Endothelial cell of umbilical vein (primary cell): Measurements from ENCODE around the gene MRPS27. TPM values are rescaled to one million over a fixed set of nuclear protein-coding genes. Genes with fewer than 3 reads are reported as not detected.

Source experiments
- BruUV-seq: library from RNA; stranded (reverse); fragments of 400-500 nt; replicated peaks from 2 replicates; lab custom pipeline; 2021; lab: Mats Ljungman, UMichigan
- CTCF ChIA-PET: fragments of 300-600, 350-600 bp; sonication (Branson Sonifier 250); formaldehyde crosslinking; loops from one replicate; lab custom pipeline; 2021; ENCODE audit warnings: antibody characterized with exemption, inconsistent platforms; lab: Charles Lee
- POLR2A ChIA-PET: fragments of 300-600, 350-600 bp; sonication (Branson Sonifier 250); formaldehyde crosslinking; loops from one replicate; lab custom pipeline; 2021; ENCODE audit warnings: antibody characterized with exemption, inconsistent platforms; lab: Charles Lee
- DNase-seq: peaks from one replicate; pipeline ENCODE4 v3.0.0-alpha.2; 2011; ENCODE audit warnings: low read depth, low spot score
- FAIRE-seq: peaks from 2 replicates; lab custom pipeline; 2011; peaks lifted over from hg19 to GRCh38; lab: Jason Lieb, UNC
- H2AFZ ChIP-seq: 2 replicates; pipeline ENCODE4 v1.6.0; 2012; ENCODE audit warnings: low read depth, low read length, control low read depth, inconsistent platforms
- H3K27ac ChIP-seq: 2 replicates; pipeline ENCODE4 v1.5.1; 2011; ENCODE audit warnings: low read depth, mild to moderate bottlenecking, control low read depth, low read length, moderate library complexity; ENCODE audit not compliant: insufficient read depth
- H3K27me3 ChIP-seq, 2 experiments: 2 replicates each; pipeline versions ENCODE4 v1.6.0 to v1.6.1; 2011; ENCODE audit warnings: low read length in 2 of 2, mixed read lengths in 1 of 2; ENCODE audit not compliant: control insufficient read depth in 2 of 2, insufficient read depth in 2 of 2
- H3K36me3 ChIP-seq, 2 experiments: 2 replicates in 1 of 2; 3 replicates in 1 of 2; pipeline ENCODE4 v1.5.1; 2011; ENCODE audit warnings: low read length in 2 of 2, mild to moderate bottlenecking in 1 of 2, moderate library complexity in 1 of 2; ENCODE audit not compliant: control insufficient read depth in 2 of 2, insufficient read depth in 2 of 2; ENCODE audit errors: extremely low read depth in 1 of 2
- H3K4me1 ChIP-seq: 3 replicates; pipeline ENCODE4 v1.5.1; 2011; ENCODE audit warnings: mild to moderate bottlenecking, low read length; ENCODE audit not compliant: control insufficient read depth, insufficient read depth; ENCODE audit errors: extremely low read depth
- H3K4me2 ChIP-seq: 2 replicates; pipeline ENCODE4 v1.6.1; 2011; ENCODE audit warnings: low read length, control low read depth, mixed read lengths; ENCODE audit not compliant: insufficient read depth
- H3K4me3 ChIP-seq, 3 experiments: fragments of 200-600 bp in 1 of 3; sonication (generic), shearing (Covaris generic) in 1 of 3; replicated peaks in 1 of 3; 2 replicates each; pipeline ENCODE4 v1.5.1; 2011 to 2016; ENCODE audit warnings: control low read depth in 3 of 3, low read length in 3 of 3, mild to moderate bottlenecking in 2 of 3, inconsistent platforms in 1 of 3, low read depth in 1 of 3, moderate library complexity in 1 of 3; ENCODE audit not compliant: insufficient read depth in 1 of 3
- H3K79me2 ChIP-seq: 2 replicates; pipeline ENCODE4 v1.6.0; 2012; ENCODE audit warnings: low read length, inconsistent platforms; ENCODE audit not compliant: control insufficient read depth, insufficient read depth
- H3K9ac ChIP-seq: replicated peaks from 2 replicates; pipeline ENCODE3; 2011; ENCODE audit warnings: low read length, control low read depth; ENCODE audit not compliant: insufficient read depth; ENCODE audit errors: extremely low read depth
- H3K9me1 ChIP-seq: replicated peaks from 3 replicates; pipeline ENCODE4 v1.6.0; 2011; ENCODE audit warnings: mild to moderate bottlenecking, low read length; ENCODE audit not compliant: control insufficient read depth, insufficient read depth; ENCODE audit errors: extremely low read depth
- H3K9me3 ChIP-seq: replicated peaks from 2 replicates; pipeline ENCODE4 v1.5.1; 2012; ENCODE audit warnings: low read length, inconsistent platforms; ENCODE audit not compliant: control insufficient read depth, insufficient read depth
- H4K20me1 ChIP-seq: replicated peaks from 2 replicates; pipeline ENCODE3; 2011; ENCODE audit warnings: mild to moderate bottlenecking, low read length; ENCODE audit not compliant: control insufficient read depth, insufficient read depth; ENCODE audit errors: extremely low read depth
- CTCF ChIP-seq, 2 donors: IDR thresholded peaks; 1 replicate in 1 of 2; 2 replicates in 1 of 2; pipeline ENCODE4 v1.5.1; 2011; ENCODE audit warnings: low read length in 2 of 2, mild to moderate bottlenecking in 2 of 2, moderate library complexity in 2 of 2, control low read depth in 1 of 2, inconsistent platforms in 1 of 2, low read depth in 1 of 2; ENCODE audit not compliant: insufficient read depth in 1 of 2; ENCODE audit errors: extremely low read depth in 1 of 2
- EZH2 ChIP-seq: IDR thresholded peaks from 2 replicates; pipeline ENCODE4 v1.6.1; 2012; ENCODE audit warnings: borderline replicate concordance, low read depth, mild to moderate bottlenecking, moderate library complexity, low read length, inconsistent platforms; ENCODE audit not compliant: severe bottlenecking
- FOS ChIP-seq: IDR thresholded peaks from 2 replicates; pipeline ENCODE4 v1.6.1; 2011; ENCODE audit warnings: mild to moderate bottlenecking, low read length, moderate library complexity, borderline replicate concordance; ENCODE audit not compliant: insufficient read depth
- GATA2 ChIP-seq: IDR thresholded peaks from 2 replicates; pipeline ENCODE4 v1.7.0; 2011; ENCODE audit warnings: low read depth, mild to moderate bottlenecking, moderate library complexity, mixed read lengths, low read length; ENCODE audit not compliant: insufficient read length, insufficient read depth
- JUN ChIP-seq: IDR thresholded peaks from 2 replicates; pipeline ENCODE4 v1.6.1; 2011; ENCODE audit warnings: borderline replicate concordance, low read depth; ENCODE audit not compliant: insufficient read length, insufficient read depth
- MAX ChIP-seq: IDR thresholded peaks from 2 replicates; pipeline ENCODE4 v1.6.1; 2011; ENCODE audit not compliant: insufficient read depth, insufficient read length
- MYC ChIP-seq: IDR thresholded peaks from one replicate; pipeline ENCODE4 v1.6.1; 2011; ENCODE audit warnings: mild to moderate bottlenecking, low read depth, low read length
- POLR2A ChIP-seq: IDR thresholded peaks from 2 replicates; pipeline ENCODE4 v1.6.1; 2012; ENCODE audit warnings: low read depth, mild to moderate bottlenecking, control low read depth, low read length
- POLR2AphosphoS5 ChIP-seq: IDR thresholded peaks from 2 replicates; pipeline ENCODE4 v1.6.1; 2012; ENCODE audit warnings: low read depth, mild to moderate bottlenecking, control low read depth, low read length, moderate library complexity; ENCODE audit not compliant: insufficient read depth
- dilution Hi-C: fragments of 300-500 bp; cut with MboI; formaldehyde crosslinking; loops from one replicate; pipeline ENCODE4 v1.15.0; 2019; ENCODE audit warnings: low sequenced_read_pairs; ENCODE audit not compliant: extremely low pct_ligation_motif_present
- intact Hi-C: fragments of 100-400 bp; cut with micrococcal nuclease; formaldehyde crosslinking; loops from one replicate; pipeline ENCODE4 v1.10.0; 2022
- polyA plus RNA-seq, 4 experiments: library from polyadenylated mRNA; depleted of rRNA in 3 of 4; stranded (reverse) in 3 of 4; unstranded in 1 of 4; fragments of >200 nt; gene quantifications; 2 replicates each; pipeline versions ENCODE4 v1.2.1 to v1.2.3, GENCODE V29; 2011 to 2012; ENCODE audit warnings: missing spikeins in 1 of 4
- total RNA-seq: library from RNA; stranded (reverse); gene quantifications from 2 replicates; pipeline ENCODE4 v1.2.3, GENCODE V29; 2021

MRPS27 gene
- total and polyA plus RNA-seq, 2 donors (not counting 3 experiments of a cell fraction or from before 2014, with no cell fraction given), result 56.0 to 67.1 TPM

- Histone ChIP-seq H3K79me2 (peaks cover 16% of the 10 kb centered on the region), H3K36me3 (no peaks in the 10 kb centered on the region), H3K4me1 (peaks cover 2% of the 10 kb centered on the region), H3K4me3 (no peak overlapping the region), H3K9ac (no peak overlapping the region), H3K4me2 (no peak overlapping the region), H3K9me3 (no peaks in the 10 kb centered on the region), H3K27me3 (no peaks in the 10 kb centered on the region), H3K27ac (no peak overlapping the region), H2AFZ (no peak overlapping the region), H4K20me1 (no peaks in the 10 kb centered on the region), H3K9me1 (no peaks in the 10 kb centered on the region)
- intact Hi-C loops (no loop called here), dilution Hi-C loops (no loop called here)
- ChIA-PET CTCF (interaction anchor here (1.2 to 2.1 kb wide), 2 partner anchors 9 to 25 kb away, joined by 3 to 8 read pairs; no protein-coding TSS in a partner anchor), POLR2A (no interaction called here)
- TF ChIP-seq JUN, result no peak
- TF ChIP-seq GATA2, result no peak
- TF ChIP-seq POLR2A, result no peak
- TF ChIP-seq MAX, result no peak
- no peak for TF ChIP-seq POLR2AphosphoS5
- TF ChIP-seq MYC, result no peak
- TF ChIP-seq CTCF (IDR thresholded peaks at IDR 0.05; ENCODE audit: extremely low read depth in 1 of 2, insufficient read depth in 1 of 2, low read depth in 1 of 2, low read length in 2 of 2), result no peak
- no peak for TF ChIP-seq EZH2
- TF ChIP-seq FOS, result no peak
- FAIRE-seq (no peak), DNase-seq (no peak)
- no TSS peak for BruUV-seq
Observed at GRCh38 chr5:72273547-72273946, 46.5 kb downstream of the MRPS27 start.
